ENCODE measurements around the gene TMEM171. TPM values are rescaled to one million over a fixed set of nuclear protein-coding genes. Genes with fewer than 3 reads are reported as not detected.

Gene TMEM171
- total and polyA plus RNA-seq, 2 experiments from 2014 or later: 1.9 to 2.9 TPM

Other genes starting within 250 kb of the TMEM171 start
- gene FCHO2, start 164.5 kb upstream of the TMEM171 start, total RNA-seq (2014; rRNA removed; shearing (Covaris generic)): 8.4 and 10.9 TPM in 2 replicates
- gene FCHO2, start 164.5 kb upstream of the TMEM171 start, polyA plus RNA-seq (2016; fragmentation: Nextera tagmentation; extraction: Ambion mirVana): 6.4 and 10.1 TPM in 2 replicates
- gene TMEM174, start 52.6 kb downstream of the TMEM171 start, total RNA-seq (2014; rRNA removed; shearing (Covaris generic)): not detected in 2 replicates
- not detected in 2 replicates for gene TMEM174, start 52.6 kb downstream of the TMEM171 start, polyA plus RNA-seq (2016; fragmentation: Nextera tagmentation; extraction: Ambion mirVana)